Upper lobe of left lung (tissue), 4 donors: ENCODE data around the gene CHRNA4.

ENCODE experiments used
- CTCF ChIP-seq, 6 experiments: fragments of 450-650 bp in 4 of 6; fragments of 200-600 bp in 2 of 6; sonication (generic) in 2 of 6; IDR thresholded peaks; one replicate each; pipeline ENCODE4 v1.5.1; 2016 to 2019; ENCODE audit warnings: antibody characterized with exemption in 6 of 6
- EP300 ChIP-seq, 4 donors: sonication (generic); formaldehyde crosslinking; IDR thresholded peaks; one replicate each; pipeline ENCODE4 v1.5.1; 2017; ENCODE audit warnings: antibody characterized with exemption in 4 of 4, control low read depth in 2 of 4
- POLR2AphosphoS5 ChIP-seq, 2 donors: sonication (generic); formaldehyde crosslinking; IDR thresholded peaks; one replicate each; pipeline ENCODE4 v1.5.1; 2017; ENCODE audit warnings: antibody characterized with exemption in 2 of 2

GRCh38 chr20:63343460-63344445 is 17.4 kb downstream of the CHRNA4 start:
- TF ChIP-seq CTCF (IDR thresholded peaks at IDR 0.05), result no peak
- TF ChIP-seq POLR2AphosphoS5 (IDR thresholded peaks at IDR 0.05), result no peak
- TF ChIP-seq EP300 (IDR thresholded peaks at IDR 0.05), result no peak
